Inferior parietal cortex (tissue), 1 donor: ENCODE data around the gene CMIP.

ENCODE experiments used
- DNase-seq: peaks from one replicate; pipeline ENCODE4 v3.0.0-alpha.2; 2016; ENCODE audit errors: extremely low spot score

The CMIP gene

DNA sequence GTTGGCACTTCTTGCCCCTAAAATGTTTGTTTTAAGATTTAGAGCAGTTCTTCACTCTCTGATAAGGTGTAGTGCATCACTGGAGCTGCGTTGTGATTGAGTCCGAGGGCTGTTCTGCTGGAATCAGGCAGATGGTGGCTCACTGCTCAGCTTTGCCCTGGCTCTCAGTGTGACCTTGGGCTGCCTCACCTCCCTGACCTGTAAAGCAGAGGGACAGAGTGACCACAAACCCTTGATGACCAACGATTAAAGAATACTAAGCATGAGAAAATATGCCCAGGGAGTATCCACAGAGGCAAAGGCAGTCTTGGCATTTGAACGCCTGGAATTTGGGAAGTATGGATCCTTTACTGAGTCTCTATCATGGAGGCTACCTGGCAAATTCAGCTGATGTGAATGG is 18.1 kb downstream of the CMIP start:
- DNase-seq: no peak

GRCh38 chr16:81463296-81463890 is 18.8 kb downstream of the CMIP start:
- DNase-seq: no peak

DNA sequence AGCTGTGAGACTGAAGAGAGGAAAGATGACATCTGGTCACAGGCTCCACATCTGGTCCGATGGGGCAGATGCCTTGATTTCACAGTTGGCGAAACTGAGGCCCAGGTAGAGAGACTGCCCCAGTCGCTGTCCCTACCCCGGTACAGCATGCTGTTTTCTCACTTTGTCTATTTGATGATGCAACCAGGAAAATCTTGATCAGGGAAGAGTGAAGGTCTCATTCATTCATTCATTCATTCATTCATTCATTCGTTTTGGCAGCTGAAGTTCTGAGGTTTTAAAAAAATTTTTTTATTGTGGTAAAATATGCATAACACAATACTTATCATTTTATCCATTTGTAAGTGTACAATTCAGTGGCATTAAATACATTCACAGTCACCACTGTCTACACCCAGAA is 19.7 kb downstream of the CMIP start:
- no peak for DNase-seq

- no peak for DNase-seq
Observed at GRCh38 chr16:81465375-81465943, 20.9 kb downstream of the CMIP start.

DNA sequence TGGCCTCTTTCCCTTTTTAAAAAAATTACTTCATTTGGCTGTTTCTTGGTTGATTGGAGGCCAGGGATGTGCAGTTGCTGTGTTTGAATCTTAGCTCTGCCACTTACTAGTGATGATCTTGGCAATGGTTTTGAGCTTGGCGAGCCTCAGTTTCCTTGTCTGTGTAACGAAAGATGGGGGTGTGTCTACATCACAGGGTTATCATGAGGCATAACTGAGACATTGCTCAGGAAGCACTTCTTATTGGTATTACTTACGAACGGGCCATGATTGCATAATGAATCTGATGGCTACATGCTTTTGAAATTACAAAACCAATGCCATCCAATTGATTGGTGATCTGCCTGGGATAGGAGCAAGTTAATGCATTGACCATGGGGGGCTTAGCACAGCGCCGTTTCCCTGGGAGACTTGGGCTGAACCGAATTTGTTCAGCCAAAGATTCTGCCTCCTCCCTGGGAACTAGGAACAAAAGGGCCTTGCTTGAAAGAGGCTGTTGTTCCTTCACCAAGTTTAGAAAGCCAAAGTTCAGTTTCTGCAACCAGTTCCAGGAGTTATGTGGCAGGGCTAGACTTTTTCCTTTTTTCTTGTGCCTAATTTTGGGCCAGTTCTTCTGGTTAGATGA is 21.9 kb downstream of the CMIP start:
- no peak for DNase-seq

- no peak for DNase-seq
Observed at GRCh38 chr16:81467072-81467471, 22.5 kb downstream of the CMIP start.

- DNase-seq: no peak
Observed at GRCh38 chr16:81467815-81468214, 23.2 kb downstream of the CMIP start.

DNA sequence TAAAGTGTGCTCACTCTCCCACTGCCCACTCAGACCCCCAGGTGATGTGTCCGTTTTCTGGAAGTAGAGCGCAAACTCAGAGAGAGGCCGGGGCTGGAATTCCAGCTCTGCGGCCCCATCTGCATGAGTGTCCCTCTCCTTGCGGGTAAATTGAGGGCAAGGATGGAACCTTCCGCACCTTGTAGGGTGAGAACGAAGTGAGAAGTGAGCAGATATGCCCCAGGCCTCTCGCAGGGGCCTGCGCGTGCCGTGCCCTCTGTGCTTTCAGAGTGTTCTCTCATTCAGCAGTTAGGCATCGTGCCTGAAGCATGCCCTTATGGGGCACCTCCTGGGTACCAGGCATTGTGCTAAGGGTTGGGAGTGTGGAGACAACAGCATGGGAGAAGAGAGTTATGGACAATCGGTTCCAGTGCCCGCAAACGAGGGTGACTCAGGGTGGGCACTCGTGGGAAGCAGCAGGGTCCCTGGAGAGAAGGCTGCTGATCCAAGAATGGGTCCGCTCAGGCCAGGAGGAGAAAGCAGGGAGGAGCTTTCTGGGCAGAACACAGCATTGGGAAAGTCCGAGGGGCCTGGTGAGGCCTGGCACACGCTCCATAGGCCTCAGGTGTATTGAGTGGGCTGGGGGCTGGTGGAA is 23.8 kb downstream of the CMIP start:
- no peak for DNase-seq

GRCh38 chr16:81469183-81469677 is 24.6 kb downstream of the CMIP start:
- no peak for DNase-seq

GRCh38 chr16:81469710-81470535 is 25.3 kb downstream of the CMIP start:
- DNase-seq: no peak

- DNase-seq: no peak
Observed at GRCh38 chr16:81470796-81471636, 26.4 kb downstream of the CMIP start.

- no peak for DNase-seq
Observed at GRCh38 chr16:81471882-81472281, 27.3 kb downstream of the CMIP start.

- no peak for DNase-seq
Observed at GRCh38 chr16:81472391-81472790, 27.8 kb downstream of the CMIP start.

- no peak for DNase-seq
Observed at GRCh38 chr16:81473066-81473488, 28.5 kb downstream of the CMIP start.

DNA sequence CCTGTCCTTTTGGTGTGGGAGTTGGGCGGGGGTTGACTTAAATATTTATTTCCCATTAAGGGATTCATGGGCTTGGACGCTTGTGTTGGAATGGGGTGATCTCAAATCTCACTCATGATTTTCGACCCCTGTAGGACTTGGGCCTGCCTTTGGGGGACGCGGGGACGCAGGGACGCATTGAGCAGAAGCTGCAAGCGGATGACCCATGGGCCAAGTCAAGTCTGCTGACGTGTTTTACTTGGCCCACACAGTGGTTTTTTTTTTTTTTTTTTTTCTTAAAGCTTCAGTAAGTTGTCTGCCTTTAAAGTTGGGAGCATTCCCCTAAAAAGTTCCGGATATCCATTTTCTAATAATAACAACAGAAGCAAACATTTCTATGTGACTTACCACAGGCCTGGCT is 28.9 kb downstream of the CMIP start:
- DNase-seq: no peak

- DNase-seq: no peak
Observed at GRCh38 chr16:81473969-81474959, 29.7 kb downstream of the CMIP start.

DNA sequence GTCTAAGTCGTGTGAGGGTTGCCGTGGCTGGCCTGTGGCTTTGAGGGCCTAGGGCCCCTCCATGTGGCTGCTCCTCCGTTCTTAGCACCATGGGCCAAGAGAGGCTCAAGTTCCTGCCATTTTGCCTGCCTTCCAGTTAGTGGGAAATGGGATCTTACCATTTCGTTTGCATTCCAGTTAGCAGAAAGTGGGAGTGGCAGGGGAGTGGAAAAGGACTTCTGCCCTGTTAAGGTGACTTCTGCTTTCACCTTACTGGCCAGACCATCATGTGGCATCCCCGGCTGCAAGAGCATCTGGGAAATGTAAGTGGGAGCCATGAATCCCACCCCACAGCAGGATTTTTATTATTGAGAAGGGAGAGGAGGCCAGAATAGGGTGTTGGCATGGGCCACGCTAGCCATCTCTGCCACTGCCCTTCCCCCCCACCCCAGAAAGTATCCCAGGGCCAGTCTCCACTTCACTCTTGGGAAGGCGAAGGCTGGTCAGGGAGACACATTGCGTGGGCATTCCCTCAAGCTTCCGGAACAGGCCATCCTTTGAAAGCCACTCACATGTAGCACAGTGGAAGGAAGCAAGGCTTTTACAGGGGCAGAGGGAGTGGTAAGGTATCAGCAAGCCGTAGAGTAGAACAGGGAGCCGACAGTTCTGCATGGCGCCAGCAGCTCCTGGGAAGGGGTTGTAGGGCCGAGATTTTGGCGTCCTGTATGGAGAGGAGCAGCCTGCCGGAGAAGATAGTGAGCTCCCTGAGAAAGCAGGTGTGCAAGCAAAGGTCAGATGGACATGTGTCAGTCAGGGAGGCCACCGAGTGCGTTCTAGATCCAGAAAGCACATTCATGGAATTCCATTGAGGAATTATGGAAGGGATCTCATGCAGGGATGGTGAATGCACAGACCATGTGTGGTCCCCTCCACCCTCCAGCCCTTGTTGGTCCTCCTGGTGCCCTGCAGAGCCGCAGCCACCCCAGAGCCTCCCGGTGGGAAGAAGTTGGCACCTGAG is 33.4 kb downstream of the CMIP start:
- no peak for DNase-seq

DNA sequence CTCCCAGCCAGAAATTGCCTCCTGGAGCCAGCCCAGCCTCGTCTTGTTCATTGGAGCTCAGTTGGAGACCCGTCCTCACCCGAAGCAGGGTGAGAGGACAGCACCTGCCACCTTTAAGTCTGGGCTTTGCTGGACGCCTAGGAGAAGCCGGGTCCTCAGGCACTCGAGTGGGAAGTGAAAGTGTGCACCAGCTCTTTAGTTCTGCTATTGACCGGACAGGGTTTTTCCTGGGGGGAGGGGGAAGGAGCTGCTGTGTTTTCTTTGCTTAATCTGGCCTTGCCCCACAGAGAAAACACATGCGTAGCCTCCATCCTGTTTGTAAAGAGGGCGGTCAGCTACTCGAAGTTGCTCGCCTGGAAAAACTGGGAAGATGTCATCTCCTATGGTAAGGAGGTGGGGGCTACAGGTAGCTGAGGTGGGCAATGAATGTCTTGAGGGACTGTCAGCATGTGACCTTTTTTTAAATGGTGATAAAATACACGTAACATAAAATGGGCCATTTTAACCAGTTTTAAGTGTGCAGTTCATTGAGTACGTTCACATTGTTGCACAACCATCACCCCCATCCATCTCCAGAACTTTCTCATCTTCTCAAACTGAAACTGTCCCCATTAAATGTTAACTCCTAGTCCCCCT is 34.4 kb downstream of the CMIP start:
- DNase-seq: no peak
